GM12875 (cell line): ENCODE results near the gene TASL.

Experiments
- H3K4me3 ChIP-seq: one replicate; pipeline ENCODE4 v1.5.1; 2011; ENCODE audit warnings: low read depth, low read length, control low read depth
- TF ChIP-seq, protein P1 (sequence below): IDR thresholded peaks from 2 replicates; pipeline ENCODE4 v1.5.1; 2011; ENCODE audit warnings: low read depth, mild to moderate bottlenecking, control low read depth, inconsistent platforms, low read length, moderate library complexity, borderline replicate concordance; ENCODE audit not compliant: insufficient read depth

TASL gene

GRCh38 chrX:30577362-30577991 lies at the start of gene TASL:
TASL (minus strand) TSS chrX:30577766; CDS start chrX:30560355, 17,411 bp downstream.
- TF ChIP-seq, protein P1, sequence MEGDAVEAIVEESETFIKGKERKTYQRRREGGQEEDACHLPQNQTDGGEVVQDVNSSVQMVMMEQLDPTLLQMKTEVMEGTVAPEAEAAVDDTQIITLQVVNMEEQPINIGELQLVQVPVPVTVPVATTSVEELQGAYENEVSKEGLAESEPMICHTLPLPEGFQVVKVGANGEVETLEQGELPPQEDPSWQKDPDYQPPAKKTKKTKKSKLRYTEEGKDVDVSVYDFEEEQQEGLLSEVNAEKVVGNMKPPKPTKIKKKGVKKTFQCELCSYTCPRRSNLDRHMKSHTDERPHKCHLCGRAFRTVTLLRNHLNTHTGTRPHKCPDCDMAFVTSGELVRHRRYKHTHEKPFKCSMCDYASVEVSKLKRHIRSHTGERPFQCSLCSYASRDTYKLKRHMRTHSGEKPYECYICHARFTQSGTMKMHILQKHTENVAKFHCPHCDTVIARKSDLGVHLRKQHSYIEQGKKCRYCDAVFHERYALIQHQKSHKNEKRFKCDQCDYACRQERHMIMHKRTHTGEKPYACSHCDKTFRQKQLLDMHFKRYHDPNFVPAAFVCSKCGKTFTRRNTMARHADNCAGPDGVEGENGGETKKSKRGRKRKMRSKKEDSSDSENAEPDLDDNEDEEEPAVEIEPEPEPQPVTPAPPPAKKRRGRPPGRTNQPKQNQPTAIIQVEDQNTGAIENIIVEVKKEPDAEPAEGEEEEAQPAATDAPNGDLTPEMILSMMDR = no peak
- peak within 1 kb of the TSS; percentile 47 for H3K4me3 ChIP-seq

- TF ChIP-seq, protein P1 = no peak
Measured at GRCh38 chrX:30626402-30626801, 48.8 kb upstream of the TASL start.

DNA sequence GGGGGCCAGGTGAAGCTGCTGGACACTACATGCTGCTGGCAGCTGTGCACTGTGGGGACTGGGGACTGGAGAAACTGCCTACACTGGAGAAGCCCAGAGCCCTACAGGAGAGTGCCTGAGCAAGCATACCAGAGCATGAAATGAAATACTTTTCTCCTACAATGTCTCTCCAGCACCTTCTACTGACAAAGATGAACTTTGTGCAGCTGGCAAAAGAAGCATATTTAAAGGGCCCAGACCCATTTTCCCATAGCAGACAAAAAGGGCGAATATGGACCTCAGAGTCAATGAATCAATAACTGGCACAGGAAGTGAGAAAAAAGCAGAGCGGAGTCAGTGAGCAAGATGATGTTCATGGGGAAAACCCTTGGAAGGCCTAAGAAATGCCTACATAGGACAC lies 44.8 kb upstream of the TASL start:
- TF ChIP-seq, protein P1 = no peak
- H3K4me3 ChIP-seq = no peak overlapping the region

More at GRCh38 chrX:30626402-30626801, 48.8 kb upstream of the TASL start:
- no peak overlapping the region for H3K4me3 ChIP-seq

DNA sequence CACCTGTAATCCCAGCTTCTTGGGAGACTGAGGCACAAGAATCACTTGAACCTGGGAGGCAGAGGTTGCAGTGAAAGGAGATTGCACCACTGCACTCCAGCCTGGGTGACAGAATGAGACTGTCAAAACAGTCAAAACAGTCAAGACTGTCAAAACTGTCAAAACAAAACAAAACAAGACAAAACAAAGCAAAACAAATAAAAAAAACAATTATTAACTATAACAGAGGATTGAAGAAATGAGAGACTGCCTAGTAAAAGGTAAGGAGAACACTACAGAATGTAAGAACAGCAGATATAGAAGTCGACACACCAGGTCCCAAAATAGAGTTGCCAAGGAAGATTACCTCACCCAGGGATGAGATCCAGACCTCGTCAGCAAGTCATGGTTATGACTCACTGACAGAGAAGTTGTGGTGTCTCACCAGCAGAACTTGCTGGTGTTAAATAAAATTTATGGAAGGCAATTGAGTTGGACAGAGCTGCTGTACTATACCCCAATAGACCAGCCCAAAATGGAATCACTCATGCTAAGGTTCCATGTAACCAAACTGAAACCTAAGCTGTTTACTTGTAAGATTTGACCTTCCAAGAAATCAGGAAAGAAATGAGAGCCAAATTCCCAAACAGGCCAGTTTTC lies 43.5 kb upstream of the TASL start:
- H3K4me3 ChIP-seq = no peak overlapping the region
- TF ChIP-seq, protein P1 = no peak

DNA sequence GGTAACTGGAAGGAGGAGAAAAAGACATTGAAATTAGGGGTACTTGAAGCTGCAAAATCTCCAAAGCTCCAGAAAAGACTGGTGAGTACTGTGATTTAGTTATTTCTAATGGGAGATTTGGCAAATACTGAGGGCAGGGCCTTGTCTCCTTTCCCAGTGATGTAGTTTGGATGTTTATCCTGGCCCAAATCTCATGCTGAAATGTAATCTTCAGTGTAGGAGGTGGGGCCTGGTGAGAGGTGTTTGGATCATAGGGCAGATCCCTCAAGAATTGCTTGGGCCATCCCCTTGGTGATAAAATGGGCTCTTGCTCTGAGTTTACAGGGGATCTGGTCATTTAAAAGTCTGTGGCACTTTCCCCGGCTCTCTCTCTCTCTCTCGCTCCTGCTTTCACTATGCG lies 42.6 kb upstream of the TASL start:
- no peak overlapping the region for H3K4me3 ChIP-seq
- TF ChIP-seq, protein P1 = no peak

DNA sequence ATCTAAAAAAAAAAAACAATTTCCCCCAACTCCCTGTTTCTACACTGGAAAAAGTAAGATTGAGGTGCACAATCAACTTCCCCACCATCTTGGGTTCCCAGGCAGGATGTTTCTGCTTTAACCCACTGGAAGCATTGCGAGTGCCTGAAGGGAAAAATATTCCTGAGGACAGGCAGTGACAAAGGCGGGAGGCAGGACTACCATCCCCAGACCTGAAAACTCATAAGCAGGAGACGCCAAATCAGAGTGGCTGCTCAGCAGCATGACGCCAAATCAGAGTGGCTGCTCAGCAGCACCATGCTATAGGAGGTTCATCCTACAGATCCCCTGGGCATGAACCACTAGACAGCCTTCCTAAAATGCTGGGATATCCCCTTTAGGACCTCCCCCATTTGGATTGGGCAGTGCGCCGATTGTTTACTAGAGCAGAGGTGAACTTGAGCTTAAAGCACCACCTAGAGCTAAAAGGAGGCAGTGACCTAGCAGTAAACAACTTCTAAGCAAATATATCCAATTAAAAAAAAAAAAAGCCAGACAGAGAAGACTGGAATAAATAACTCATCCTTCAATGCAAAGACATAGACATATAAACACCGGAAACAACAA lies 40.7 kb upstream of the TASL start:
- H3K4me3 ChIP-seq = no peak overlapping the region
- TF ChIP-seq, protein P1 = no peak; the same call in 1 of the 2 replicates
